Left ventricle myocardium inferior (tissue), 1 donor: ENCODE measurements around the gene TUBA4A. TPM values are rescaled to one million over a fixed set of nuclear protein-coding genes. Genes with fewer than 3 reads are reported as not detected.

ENCODE experiments used
- DNase-seq: peaks from one replicate; pipeline ENCODE4 v3.0.0-alpha.2; 2020
- H3K27ac ChIP-seq: fragments of 200-600 bp; replicated peaks from 2 replicates; pipeline ENCODE4 v1.8.0; 2021
- H3K27me3 ChIP-seq: fragments of 200-600 bp; 2 replicates; pipeline ENCODE4 v1.8.0; 2021; ENCODE audit warnings: low read depth
- H3K36me3 ChIP-seq: fragments of 200-600 bp; 2 replicates; pipeline ENCODE4 v1.8.0; 2021
- H3K4me1 ChIP-seq: fragments of 200-600 bp; 2 replicates; pipeline ENCODE4 v1.8.0; 2021
- H3K4me3 ChIP-seq: fragments of 200-600 bp; 2 replicates; pipeline ENCODE4 v1.8.0; 2021; ENCODE audit warnings: mild to moderate bottlenecking, moderate library complexity
- H3K9me3 ChIP-seq: fragments of 200-600 bp; replicated peaks from 2 replicates; pipeline ENCODE4 v1.8.0; 2021
- CTCF ChIP-seq: fragments of 200-600 bp; IDR thresholded peaks from 2 replicates; pipeline ENCODE4 v1.8.0; 2021; ENCODE audit warnings: antibody characterized with exemption, mild to moderate bottlenecking, borderline replicate concordance
- intact Hi-C: fragments of 100-400 bp; cut with micrococcal nuclease; formaldehyde crosslinking; loops from one replicate; pipeline ENCODE4 v1.11.0; 2022
- total RNA-seq: library from RNA; stranded (reverse); fragmentation: NEBNext Ultra II Directional; extraction: Animal tissue kit (Norgen Biotek cat#: 25700); gene quantifications from one replicate; pipeline ENCODE4 v1.2.1, GENCODE V29; 2021
- donor health status: DM: no; HTN: yes; CAD: no; lungs with severe emphysema.

The TUBA4A gene
- total RNA-seq, 1 donor from 2014 or later: 130 TPM

- peaks cover 37% of the 10 kb centered on the region for H3K4me1 ChIP-seq
- no peak for TF ChIP-seq CTCF
- no peaks in the 10 kb centered on the region for H3K9me3 ChIP-seq
- no peak for DNase-seq
- H3K4me3 ChIP-seq: peak overlapping the region; percentile 41
- H3K27ac ChIP-seq: no peak overlapping the region
- intact Hi-C loops: no loop called here
- H3K27me3 ChIP-seq: no peaks in the 10 kb centered on the region
- peaks cover 18% of the 10 kb centered on the region for H3K36me3 ChIP-seq
Measured at GRCh38 chr2:219243291-219243761, 10.4 kb downstream of the TUBA4A start.

- Histone ChIP-seq H3K4me1 (peaks cover 41% of the 10 kb centered on the region), H3K27me3 (no peaks in the 10 kb centered on the region), H3K4me3 (no peak overlapping the region), H3K9me3 (no peaks in the 10 kb centered on the region), H3K27ac (no peak overlapping the region), H3K36me3 (peaks cover 71% of the 10 kb centered on the region)
- intact Hi-C loops: no loop called here
- no peak for DNase-seq
- no peak for TF ChIP-seq CTCF
Measured at GRCh38 chr2:219234331-219234730, 19.4 kb downstream of the TUBA4A start.

GRCh38 chr2:219230059-219230540, 23.6 kb downstream of the TUBA4A start:
- Histone ChIP-seq H3K27me3 (no peaks in the 10 kb centered on the region), H3K4me3 (peak overlapping the region; percentile 83), H3K9me3 (no peaks in the 10 kb centered on the region), H3K36me3 (peaks cover 61% of the 10 kb centered on the region), H3K27ac (peak overlapping the region; percentile 96), H3K4me1 (peaks cover 65% of the 10 kb centered on the region)
- intact Hi-C loops: no loop called here
- TF ChIP-seq CTCF: no peak
- no peak for DNase-seq

- peak within 1 kb of the TSS; percentile 83 for H3K4me3 ChIP-seq
- DNase-seq: peak; percentile 99
- peaks cover 65% of the 10 kb centered on the region for H3K4me1 ChIP-seq
- H3K27me3 ChIP-seq: no peaks in the 10 kb centered on the region
- H3K27ac ChIP-seq: peak within 1 kb of the TSS; percentile 96
- peaks cover 61% of the 10 kb centered on the region for H3K36me3 ChIP-seq
- no peaks in the 10 kb centered on the region for H3K9me3 ChIP-seq
- intact Hi-C loops: loop anchor here (10.0 kb wide), 1 partner anchor 65 kb away; the partner anchor contains the start of gene NHEJ1
- TF ChIP-seq CTCF: no peak
Measured at GRCh38 chr2:219229305-219230058, 24.2 kb downstream of the TUBA4A start, which contains the start of the genes ANKZF1 and ATG9A. Gene ANKZF1, plus strand, starts transcription at chr2:219229806. Its CDS starts 452 bp downstream, at chr2:219230258. Gene ATG9A, minus strand, starts transcription at chr2:219229636. Its CDS starts 1,612 bp downstream, at chr2:219228024.

GRCh38 chr2:219228911-219229304, 24.8 kb downstream of the TUBA4A start:
- H3K4me1 ChIP-seq: peaks cover 59% of the 10 kb centered on the region
- peaks cover 61% of the 10 kb centered on the region for H3K36me3 ChIP-seq
- no peak for DNase-seq
- H3K9me3 ChIP-seq: no peaks in the 10 kb centered on the region
- no peak for TF ChIP-seq CTCF
- H3K27ac ChIP-seq: peak overlapping the region; percentile 96
- peak overlapping the region; percentile 83 for H3K4me3 ChIP-seq
- H3K27me3 ChIP-seq: no peaks in the 10 kb centered on the region
- intact Hi-C loops: loop anchor here (10.0 kb wide), 1 partner anchor 64 kb away; the partner anchor contains the start of gene NHEJ1
